WTC11 (cell line): Measurements from ENCODE around the gene SLC44A5.

Experiments used
- CTCF ChIP-seq: fragments of 200-600 bp; IDR thresholded peaks from 2 replicates; pipeline ENCODE4 v1.8.0; 2022; ENCODE audit warnings: antibody characterized with exemption
- NR1H2 ChIP-seq: sonication (generic); formaldehyde crosslinking; IDR thresholded peaks from 2 replicates; pipeline ENCODE4 v1.9.0; 2021; ENCODE audit warnings: mild to moderate bottlenecking, moderate library complexity, missing genetic modification reagents

DNA sequence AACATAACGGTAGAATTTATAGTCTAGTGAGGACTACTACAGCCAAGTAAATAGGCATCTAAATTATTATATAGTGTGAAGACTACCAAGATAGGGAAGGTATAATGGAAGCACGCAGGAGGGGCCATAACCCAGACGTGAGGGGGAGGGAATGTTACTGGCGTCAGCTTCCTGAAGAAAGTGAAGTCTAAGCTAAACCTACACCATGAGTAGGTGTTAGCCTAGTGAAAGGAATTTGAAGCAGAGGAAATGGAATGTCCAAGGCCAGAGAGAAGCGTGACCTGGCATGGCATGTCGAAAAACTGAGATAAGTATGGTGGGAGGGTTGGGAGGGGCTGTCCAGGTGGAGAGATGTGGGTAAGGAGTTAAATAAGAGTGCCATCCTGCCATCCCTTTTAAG is 140.5 kb downstream of the SLC44A5 start:
- TF ChIP-seq CTCF (no peak), NR1H2 (CRISPR knock-in tag) (no peak)
